GM12801 (cell line): ENCODE data around the gene ZSCAN26.

Experiments
- CTCF ChIP-seq: IDR thresholded peaks from one replicate; pipeline ENCODE4 v1.5.1; 2011; ENCODE audit warnings: control low read depth; ENCODE audit not compliant: insufficient read length; ENCODE audit errors: extremely low read depth

Gene ZSCAN26

GRCh38 chr6:28263922-28264321, 3.0 kb upstream of the ZSCAN26 start:
- no peak for TF ChIP-seq CTCF

GRCh38 chr6:28264834-28265401, 2.0 kb upstream of the ZSCAN26 start:
- TF ChIP-seq CTCF = no peak

- no peak for TF ChIP-seq CTCF
Measured at GRCh38 chr6:28266563-28266961, 381 bp upstream of the ZSCAN26 start.

- no peak for TF ChIP-seq CTCF
Measured at GRCh38 chr6:28267695-28268059, 734 bp downstream of the ZSCAN26 start.

- TF ChIP-seq CTCF = no peak
Measured at GRCh38 chr6:28269492-28269891, 2.5 kb downstream of the ZSCAN26 start.

GRCh38 chr6:28274888-28275287, 7.9 kb downstream of the ZSCAN26 start:
- TF ChIP-seq CTCF = no peak

- TF ChIP-seq CTCF = no peak
Measured at GRCh38 chr6:28277746-28278145, 10.8 kb downstream of the ZSCAN26 start.
